OCI-LY3 (cell line): ENCODE data around the gene TNFRSF1B.

Experiments
- CTCF ChIP-seq: fragments of 200-600, 300-600 bp; sonication (generic); IDR thresholded peaks from 2 replicates; pipeline ENCODE4 v1.5.1; 2014; ENCODE audit warnings: antibody characterized with exemption, low read length, low read depth
- EZH2phosphoT487 ChIP-seq: fragments of 200-600 bp; shearing (Covaris generic); IDR thresholded peaks from 2 replicates; pipeline ENCODE4 v1.6.1; 2018; ENCODE audit warnings: antibody characterized with exemption, mixed run types, low read depth

GRCh38 chr1:12170263-12170671 lies 3.5 kb downstream of the TNFRSF1B start:
- no peak for TF ChIP-seq CTCF
- TF ChIP-seq EZH2phosphoT487: no peak
